Keratinocyte (primary cell): ENCODE measurements around the gene ITGBL1.

Experiments
- CTCF ChIP-seq, 3 experiments: IDR thresholded peaks in 1 of 3; conservative IDR thresholded peaks in 1 of 3; optimal IDR thresholded peaks in 1 of 3; 2 replicates in 2 of 3; 3 replicates in 1 of 3; pipeline versions ENCODE3 to v1.5.1; 2011; ENCODE audit warnings: low read length in 3 of 3, mild to moderate bottlenecking in 3 of 3, moderate library complexity in 2 of 3, control low read depth in 1 of 3, inconsistent platforms in 1 of 3; ENCODE audit not compliant: insufficient read depth in 2 of 3; ENCODE audit errors: extremely low read depth in 1 of 3
- EZH2 ChIP-seq: IDR thresholded peaks from one replicate; pipeline ENCODE4 v1.6.1; 2012; ENCODE audit warnings: inconsistent platforms, mild to moderate bottlenecking, low read length, moderate library complexity

GRCh38 chr13:101718496-101718895 is 266.0 kb downstream of the ITGBL1 start:
- TF ChIP-seq CTCF (optimal IDR thresholded peaks at IDR 0.05 in 1 of 3, IDR thresholded peaks at IDR 0.05 in 1 of 3, conservative IDR thresholded peaks at IDR 0.05 in 1 of 3; ENCODE audit: extremely low read depth in 1 of 3, insufficient read depth in 2 of 3, low read length in 3 of 3) (no peak), EZH2 (no peak)
